Measurements from ENCODE around the gene ENPP4.

The ENPP4 gene

GRCh38 chr6:46175976-46176375 is 46.2 kb downstream of the ENPP4 start:
- no peak for DNase-seq
- Histone ChIP-seq H3K9me3 (no peaks in the 10 kb centered on the region), H3K27me3 (no peaks in the 10 kb centered on the region), H3K4me1 (no peaks in the 10 kb centered on the region), H3K4me3 (ENCODE audit: low read depth, low read length) (no peak overlapping the region), H3K36me3 (no peaks in the 10 kb centered on the region)
- TF ChIP-seq, protein P1, sequence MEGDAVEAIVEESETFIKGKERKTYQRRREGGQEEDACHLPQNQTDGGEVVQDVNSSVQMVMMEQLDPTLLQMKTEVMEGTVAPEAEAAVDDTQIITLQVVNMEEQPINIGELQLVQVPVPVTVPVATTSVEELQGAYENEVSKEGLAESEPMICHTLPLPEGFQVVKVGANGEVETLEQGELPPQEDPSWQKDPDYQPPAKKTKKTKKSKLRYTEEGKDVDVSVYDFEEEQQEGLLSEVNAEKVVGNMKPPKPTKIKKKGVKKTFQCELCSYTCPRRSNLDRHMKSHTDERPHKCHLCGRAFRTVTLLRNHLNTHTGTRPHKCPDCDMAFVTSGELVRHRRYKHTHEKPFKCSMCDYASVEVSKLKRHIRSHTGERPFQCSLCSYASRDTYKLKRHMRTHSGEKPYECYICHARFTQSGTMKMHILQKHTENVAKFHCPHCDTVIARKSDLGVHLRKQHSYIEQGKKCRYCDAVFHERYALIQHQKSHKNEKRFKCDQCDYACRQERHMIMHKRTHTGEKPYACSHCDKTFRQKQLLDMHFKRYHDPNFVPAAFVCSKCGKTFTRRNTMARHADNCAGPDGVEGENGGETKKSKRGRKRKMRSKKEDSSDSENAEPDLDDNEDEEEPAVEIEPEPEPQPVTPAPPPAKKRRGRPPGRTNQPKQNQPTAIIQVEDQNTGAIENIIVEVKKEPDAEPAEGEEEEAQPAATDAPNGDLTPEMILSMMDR (IDR thresholded peaks at IDR 0.05; ENCODE audit: low read depth, low read length), result no peak

DNA sequence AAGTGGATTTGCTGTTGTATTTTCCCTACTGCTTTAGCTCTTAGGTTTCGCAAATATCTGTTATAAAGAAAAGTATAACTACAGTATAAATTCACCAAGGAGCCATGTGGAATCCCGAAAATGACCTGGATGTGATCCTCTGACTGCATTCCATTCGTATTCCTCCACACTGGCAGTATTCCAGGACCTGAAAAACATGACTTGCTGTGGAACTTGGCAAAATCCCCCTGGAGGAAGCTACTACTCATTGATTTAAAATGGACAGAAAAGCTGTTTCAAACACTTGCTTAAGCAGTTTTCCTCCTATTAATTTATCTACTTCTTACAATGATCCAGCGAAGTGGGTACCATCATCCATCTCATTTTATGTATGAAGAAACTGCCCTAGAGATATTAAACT is 54.3 kb downstream of the ENPP4 start:
- DNase-seq, result no peak
- TF ChIP-seq, protein P1 (IDR thresholded peaks at IDR 0.05; ENCODE audit: low read depth, low read length), result no peak
- H3K36me3 ChIP-seq, result no peaks in the 10 kb centered on the region
- H3K4me1 ChIP-seq, result no peaks in the 10 kb centered on the region
- H3K27me3 ChIP-seq, result no peaks in the 10 kb centered on the region
- no peaks in the 10 kb centered on the region for H3K9me3 ChIP-seq
- H3K4me3 ChIP-seq (ENCODE audit: low read depth, low read length), result no peak overlapping the region

GRCh38 chr6:46186583-46186982 is 56.8 kb downstream of the ENPP4 start:
- no peak overlapping the region for H3K4me3 ChIP-seq (ENCODE audit: low read depth, low read length)
- DNase-seq, result no peak
- no peaks in the 10 kb centered on the region for H3K4me1 ChIP-seq
- H3K9me3 ChIP-seq, result no peaks in the 10 kb centered on the region
- H3K27me3 ChIP-seq, result no peaks in the 10 kb centered on the region
- TF ChIP-seq, protein P1 (IDR thresholded peaks at IDR 0.05; ENCODE audit: low read depth, low read length), result no peak
- H3K36me3 ChIP-seq, result no peaks in the 10 kb centered on the region

DNA sequence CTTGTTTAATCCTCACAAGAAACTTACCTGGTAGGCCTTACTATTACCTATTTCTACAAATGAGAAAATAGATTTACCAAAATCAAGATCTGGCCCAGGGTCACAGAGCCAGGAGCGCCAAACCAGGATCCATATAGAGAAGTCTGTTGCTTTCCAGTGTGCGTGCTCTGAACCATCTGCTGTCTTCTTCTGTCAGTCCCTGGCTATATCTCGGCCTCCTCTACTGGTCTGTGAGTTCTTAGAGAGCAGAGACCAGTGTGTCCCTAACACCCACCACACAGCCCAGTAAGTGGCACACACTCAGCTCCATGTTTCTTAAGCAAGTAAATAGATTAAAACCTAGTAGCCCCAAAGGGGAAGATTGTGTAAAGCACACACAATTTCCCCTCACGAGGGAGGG is 59.9 kb downstream of the ENPP4 start:
- H3K4me3 ChIP-seq (ENCODE audit: low read depth, low read length), result no peak overlapping the region
- no peak for DNase-seq
- H3K36me3 ChIP-seq, result no peaks in the 10 kb centered on the region
- TF ChIP-seq, protein P1 (IDR thresholded peaks at IDR 0.05; ENCODE audit: low read depth, low read length), result no peak
- no peaks in the 10 kb centered on the region for H3K9me3 ChIP-seq
- no peaks in the 10 kb centered on the region for H3K4me1 ChIP-seq
- no peaks in the 10 kb centered on the region for H3K27me3 ChIP-seq

DNA sequence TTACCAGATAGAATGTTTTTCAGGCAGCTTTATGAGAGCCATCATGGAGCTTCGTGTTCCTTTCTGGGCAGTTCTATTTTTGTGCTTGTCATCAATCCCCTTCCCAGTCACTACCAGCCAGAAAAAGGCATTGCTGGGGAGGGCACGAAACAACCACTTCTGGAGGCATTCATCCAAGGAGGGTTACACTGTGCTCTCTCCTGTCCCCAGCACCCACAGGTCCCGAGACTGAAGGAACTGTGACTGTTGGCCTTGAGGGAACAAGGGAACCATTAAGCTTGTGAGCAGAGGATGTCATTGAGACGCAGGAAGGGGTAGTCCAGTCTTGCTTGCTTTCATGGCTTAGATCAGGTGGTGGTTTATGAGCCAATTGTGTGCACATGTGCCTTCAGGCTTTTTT is 61.1 kb downstream of the ENPP4 start:
- H3K4me1 ChIP-seq, result no peaks in the 10 kb centered on the region
- H3K27me3 ChIP-seq, result no peaks in the 10 kb centered on the region
- no peak for DNase-seq
- no peaks in the 10 kb centered on the region for H3K36me3 ChIP-seq
- no peak overlapping the region for H3K4me3 ChIP-seq (ENCODE audit: low read depth, low read length)
- TF ChIP-seq, protein P1 (IDR thresholded peaks at IDR 0.05; ENCODE audit: low read depth, low read length), result no peak
- H3K9me3 ChIP-seq, result no peaks in the 10 kb centered on the region

- no peaks in the 10 kb centered on the region for H3K4me1 ChIP-seq
- TF ChIP-seq, protein P1 (IDR thresholded peaks at IDR 0.05; ENCODE audit: low read depth, low read length), result no peak
- DNase-seq, result no peak
These were observed 62.2 kb downstream of the ENPP4 start for GRCh38 chr6:46191961-46192360.

More at GRCh38 chr6:46191961-46192360, 62.2 kb downstream of the ENPP4 start:
- Histone ChIP-seq H3K36me3 (no peaks in the 10 kb centered on the region), H3K4me3 (ENCODE audit: low read depth, low read length) (no peak overlapping the region), H3K27me3 (no peaks in the 10 kb centered on the region), H3K9me3 (no peaks in the 10 kb centered on the region)

All from BE2C (cell line).